Panc1 (cell line): ENCODE results near the gene SLC25A12.

Experiments used
- POLR2AphosphoS5 ChIP-seq: IDR thresholded peaks from 2 replicates; pipeline ENCODE4 v1.6.1; 2012; ENCODE audit warnings: mild to moderate bottlenecking, low read depth, low read length, moderate library complexity
- TF ChIP-seq, protein P1 (sequence below): fragments of 450-650 bp; IDR thresholded peaks from 2 replicates; pipeline ENCODE4 v1.5.1; 2017; ENCODE audit warnings: mild to moderate bottlenecking

DNA sequence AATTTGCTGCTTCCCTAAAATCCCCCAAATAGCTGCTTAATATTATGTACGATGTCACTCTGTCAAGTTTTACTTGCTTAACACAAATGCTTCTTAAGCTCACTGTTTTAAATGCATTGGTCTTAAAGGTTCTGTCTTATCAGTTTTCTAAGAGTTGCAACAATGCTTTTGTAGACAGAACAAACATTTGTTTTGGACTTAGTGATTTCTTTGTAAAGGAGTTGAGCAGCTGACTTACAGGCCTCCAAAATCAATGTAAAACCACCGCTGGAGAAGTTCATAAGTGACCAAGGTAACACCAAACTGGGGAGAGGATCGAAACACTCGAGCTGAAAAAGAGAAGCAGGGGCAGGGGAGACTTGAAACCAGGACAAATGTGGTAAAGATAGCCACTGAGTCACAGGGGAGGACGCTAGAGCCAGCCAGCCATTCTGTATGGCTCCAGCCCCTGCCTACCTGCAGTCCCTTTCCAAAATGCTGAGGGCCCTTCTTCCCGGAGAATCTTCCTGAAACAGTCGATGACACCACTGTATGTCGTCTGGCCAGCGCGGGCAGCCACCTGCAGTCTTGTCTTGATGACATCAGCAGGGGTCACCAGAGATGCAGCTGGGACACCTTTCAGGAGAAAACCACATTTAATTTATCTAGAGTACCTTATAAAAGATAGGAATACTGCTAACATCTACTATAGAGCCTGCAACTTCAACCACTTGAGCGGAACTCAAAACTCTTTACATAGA lies 106.5 kb downstream of the SLC25A12 start:
- TF ChIP-seq, protein P1, sequence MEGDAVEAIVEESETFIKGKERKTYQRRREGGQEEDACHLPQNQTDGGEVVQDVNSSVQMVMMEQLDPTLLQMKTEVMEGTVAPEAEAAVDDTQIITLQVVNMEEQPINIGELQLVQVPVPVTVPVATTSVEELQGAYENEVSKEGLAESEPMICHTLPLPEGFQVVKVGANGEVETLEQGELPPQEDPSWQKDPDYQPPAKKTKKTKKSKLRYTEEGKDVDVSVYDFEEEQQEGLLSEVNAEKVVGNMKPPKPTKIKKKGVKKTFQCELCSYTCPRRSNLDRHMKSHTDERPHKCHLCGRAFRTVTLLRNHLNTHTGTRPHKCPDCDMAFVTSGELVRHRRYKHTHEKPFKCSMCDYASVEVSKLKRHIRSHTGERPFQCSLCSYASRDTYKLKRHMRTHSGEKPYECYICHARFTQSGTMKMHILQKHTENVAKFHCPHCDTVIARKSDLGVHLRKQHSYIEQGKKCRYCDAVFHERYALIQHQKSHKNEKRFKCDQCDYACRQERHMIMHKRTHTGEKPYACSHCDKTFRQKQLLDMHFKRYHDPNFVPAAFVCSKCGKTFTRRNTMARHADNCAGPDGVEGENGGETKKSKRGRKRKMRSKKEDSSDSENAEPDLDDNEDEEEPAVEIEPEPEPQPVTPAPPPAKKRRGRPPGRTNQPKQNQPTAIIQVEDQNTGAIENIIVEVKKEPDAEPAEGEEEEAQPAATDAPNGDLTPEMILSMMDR: peak; percentile 19; the same call in 1 of the 2 replicates
- TF ChIP-seq POLR2AphosphoS5: no peak
